ENCODE results near the gene HK2.

The HK2 gene

GRCh38 chr2:74835831-74836674 is 2.1 kb downstream of the HK2 start:
- peak; percentile 77 for DNase-seq (ENCODE audit: low read depth)
- H3K4me3 ChIP-seq (ENCODE audit: low read depth, low read length): peak overlapping the region; percentile 97

GRCh38 chr2:74836675-74837401 is 2.9 kb downstream of the HK2 start:
- peak overlapping the region; percentile 97 for H3K4me3 ChIP-seq (ENCODE audit: low read depth, low read length)
- TF ChIP-seq CTCF (IDR thresholded peaks at IDR 0.05; ENCODE audit: insufficient read depth, low read depth, low read length, missing control alignments): no peak
- DNase-seq (ENCODE audit: low read depth): no peak

More at GRCh38 chr2:74835831-74836674, 2.1 kb downstream of the HK2 start:
- peak; percentile 67 for TF ChIP-seq CTCF (IDR thresholded peaks at IDR 0.05; ENCODE audit: insufficient read depth, low read depth, low read length, missing control alignments)

GRCh38 chr2:74841641-74842040 is 7.7 kb downstream of the HK2 start:
- TF ChIP-seq CTCF (IDR thresholded peaks at IDR 0.05; ENCODE audit: insufficient read depth, low read depth, low read length, missing control alignments): no peak
- DNase-seq (ENCODE audit: low read depth): no peak
- H3K4me3 ChIP-seq (ENCODE audit: low read depth, low read length): no peak overlapping the region

- H3K4me3 ChIP-seq (ENCODE audit: low read depth, low read length): no peak overlapping the region
- no peak for TF ChIP-seq CTCF (IDR thresholded peaks at IDR 0.05; ENCODE audit: insufficient read depth, low read depth, low read length, missing control alignments)
- no peak for DNase-seq (ENCODE audit: low read depth)
Measured at GRCh38 chr2:74843433-74843832, 9.5 kb downstream of the HK2 start.

- no peak overlapping the region for H3K4me3 ChIP-seq (ENCODE audit: low read depth, low read length)
- no peak for TF ChIP-seq CTCF (IDR thresholded peaks at IDR 0.05; ENCODE audit: insufficient read depth, low read depth, low read length, missing control alignments)
- peak; percentile 74 for DNase-seq (ENCODE audit: low read depth)
Measured at GRCh38 chr2:74843899-74844298, 10.0 kb downstream of the HK2 start.

- no peak for TF ChIP-seq CTCF (IDR thresholded peaks at IDR 0.05; ENCODE audit: insufficient read depth, low read depth, low read length, missing control alignments)
- no peak overlapping the region for H3K4me3 ChIP-seq (ENCODE audit: low read depth, low read length)
- no peak for DNase-seq (ENCODE audit: low read depth)
Measured at GRCh38 chr2:74844752-74845151, 10.8 kb downstream of the HK2 start.
